NCI-H1048 (cell line): ENCODE measurements around the gene JAK2.
"Not testable (repeated sequence)": the region's sequence is repeated elsewhere in the genome, so short reads cannot be mapped to it uniquely, and the experiment has no call there.

Source experiments
- DNase-seq: peaks from one replicate; lab custom pipeline; 2025; lab: John Stamatoyannopoulos, UW

JAK2 gene

GRCh38 chr9:5041390-5042115 lies 56.5 kb downstream of the JAK2 start:
- no peak for DNase-seq

DNA sequence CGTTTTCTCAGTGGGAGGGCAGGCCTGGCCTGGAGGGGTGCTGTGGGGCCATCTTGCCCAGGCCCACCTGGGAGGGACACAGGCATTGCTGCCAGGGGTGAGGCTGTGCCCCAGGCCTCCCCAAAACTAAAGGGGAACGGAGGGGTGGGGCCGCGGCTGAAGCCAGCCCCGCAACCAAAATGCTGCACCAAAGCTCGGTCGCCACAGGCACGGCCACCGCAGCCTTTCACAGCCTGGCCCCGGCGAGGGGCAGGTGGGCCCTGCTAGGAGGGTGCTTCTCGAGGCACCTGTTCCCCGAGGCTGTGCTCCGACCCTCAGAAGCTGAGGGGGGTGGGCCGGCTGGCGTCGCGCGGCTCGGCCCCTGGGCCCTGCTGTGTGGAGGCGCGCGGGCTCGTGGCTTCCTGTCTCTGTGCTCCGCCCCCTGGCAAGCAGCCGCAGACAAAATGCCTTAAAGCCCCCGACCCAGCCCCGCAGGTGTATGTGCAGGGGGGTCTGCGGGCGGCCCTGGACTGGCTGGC lies 57.6 kb downstream of the JAK2 start:
- DNase-seq, result no peak

DNA sequence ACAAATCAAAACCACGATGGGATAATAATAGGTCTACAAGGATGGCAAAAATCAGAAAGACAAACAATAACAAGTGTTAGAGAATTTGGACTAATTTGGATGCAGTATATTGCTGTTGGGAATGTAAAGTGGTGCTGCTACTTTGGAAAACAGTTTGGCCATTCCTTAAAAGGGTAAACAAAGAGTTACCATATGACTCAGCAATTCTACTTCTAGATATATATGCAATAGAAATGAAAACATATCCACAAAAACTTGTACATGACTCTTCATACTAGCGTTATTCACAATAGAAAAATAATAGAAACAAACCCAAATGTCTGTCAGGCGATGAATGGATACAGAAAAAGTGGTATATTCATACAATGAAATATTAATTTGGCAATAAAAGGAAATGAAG lies 58.3 kb downstream of the JAK2 start:
- no peak for DNase-seq

DNA sequence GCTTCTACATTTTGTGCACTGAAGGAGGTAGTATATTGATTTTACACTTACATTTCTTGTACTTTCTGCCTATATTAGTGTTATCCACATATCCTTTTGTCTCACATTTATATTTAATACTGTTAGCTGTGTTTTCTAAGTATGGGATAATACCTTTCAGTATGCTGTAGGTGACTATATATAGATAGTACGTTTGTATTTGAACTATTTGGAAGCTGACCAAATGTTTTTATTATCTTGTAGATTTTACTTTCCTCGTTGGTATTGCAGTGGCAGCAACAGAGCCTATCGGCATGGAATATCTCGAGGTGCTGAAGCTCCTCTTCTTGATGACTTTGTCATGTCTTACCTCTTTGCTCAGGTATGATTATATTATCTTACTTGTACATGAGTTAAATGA lies 59.1 kb downstream of the JAK2 start:
- DNase-seq, result no peak

- DNase-seq, result no peak
Measured at GRCh38 chr9:5052838-5053237, 67.8 kb downstream of the JAK2 start.

GRCh38 chr9:5062631-5063030 lies 77.6 kb downstream of the JAK2 start:
- no peak for DNase-seq

GRCh38 chr9:5072871-5073270 lies 87.8 kb downstream of the JAK2 start:
- DNase-seq, result no peak

- no peak for DNase-seq
Measured at GRCh38 chr9:5073701-5074100, 88.6 kb downstream of the JAK2 start.

DNA sequence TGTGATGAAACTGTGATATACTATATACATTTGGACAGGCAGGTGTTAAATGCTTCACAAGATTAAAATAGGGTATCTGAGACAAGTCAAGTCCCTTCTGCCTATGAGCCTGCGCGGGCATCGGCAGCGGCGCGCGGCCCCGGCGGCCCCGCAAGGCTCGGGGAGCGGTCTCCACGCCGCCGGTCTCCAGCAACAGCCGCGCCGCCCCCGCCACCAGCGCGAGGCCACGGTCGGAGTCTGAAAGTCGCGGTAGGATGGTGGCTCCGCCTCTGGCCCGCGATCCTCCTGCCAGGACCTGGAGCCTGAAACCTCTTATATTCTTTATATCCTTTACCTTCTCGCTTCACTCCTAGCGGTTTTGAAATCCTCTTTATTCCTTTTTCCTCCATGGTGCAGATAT lies 100.9 kb downstream of the JAK2 start:
- DNase-seq, result no peak

- DNase-seq, result no peak
Measured at GRCh38 chr9:5089737-5090136, 104.7 kb downstream of the JAK2 start.

- no peak for DNase-seq
Measured at GRCh38 chr9:5095795-5096194, 110.7 kb downstream of the JAK2 start.

GRCh38 chr9:5099466-5099865 lies 114.4 kb downstream of the JAK2 start:
- no peak for DNase-seq

DNA sequence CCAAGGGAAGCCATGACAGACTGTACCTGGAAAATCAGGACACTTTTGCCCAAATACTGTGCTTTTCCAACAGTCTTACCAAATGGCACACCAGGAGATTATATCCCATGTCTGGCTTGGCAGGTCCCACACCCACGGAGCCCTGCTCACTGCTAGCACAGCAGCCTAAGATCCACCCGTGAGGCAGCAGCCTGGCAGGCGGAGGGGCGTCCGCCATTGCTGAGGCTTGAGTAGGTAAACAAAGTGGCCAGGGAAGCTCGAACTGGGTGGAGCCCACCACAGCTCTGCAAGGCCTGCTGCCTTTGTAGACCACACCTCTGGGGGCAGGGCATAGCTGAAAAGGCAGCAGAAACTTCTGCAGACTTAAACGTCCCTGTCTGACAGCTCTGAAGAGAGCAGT lies 116.1 kb downstream of the JAK2 start:
- DNase-seq, result not testable (repeated sequence)

DNA sequence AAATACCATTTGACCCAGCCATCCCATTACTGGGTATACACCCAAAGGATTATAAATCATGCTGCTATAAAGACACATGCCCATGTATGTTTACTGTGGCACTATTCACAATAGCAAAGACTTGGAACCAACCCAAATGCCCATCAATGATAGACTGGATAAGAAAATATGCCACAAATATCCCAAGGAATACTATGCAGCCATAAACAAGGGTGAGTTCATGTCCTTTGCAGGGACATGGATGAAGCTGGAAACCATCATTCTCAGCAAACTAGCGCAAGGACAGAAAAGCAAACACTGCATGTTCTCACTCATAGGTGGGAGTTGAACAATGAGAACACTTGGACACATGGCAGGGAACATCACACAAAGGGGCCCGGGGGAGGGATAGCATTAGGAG lies 121.4 kb downstream of the JAK2 start:
- DNase-seq, result not testable (repeated sequence)

DNA sequence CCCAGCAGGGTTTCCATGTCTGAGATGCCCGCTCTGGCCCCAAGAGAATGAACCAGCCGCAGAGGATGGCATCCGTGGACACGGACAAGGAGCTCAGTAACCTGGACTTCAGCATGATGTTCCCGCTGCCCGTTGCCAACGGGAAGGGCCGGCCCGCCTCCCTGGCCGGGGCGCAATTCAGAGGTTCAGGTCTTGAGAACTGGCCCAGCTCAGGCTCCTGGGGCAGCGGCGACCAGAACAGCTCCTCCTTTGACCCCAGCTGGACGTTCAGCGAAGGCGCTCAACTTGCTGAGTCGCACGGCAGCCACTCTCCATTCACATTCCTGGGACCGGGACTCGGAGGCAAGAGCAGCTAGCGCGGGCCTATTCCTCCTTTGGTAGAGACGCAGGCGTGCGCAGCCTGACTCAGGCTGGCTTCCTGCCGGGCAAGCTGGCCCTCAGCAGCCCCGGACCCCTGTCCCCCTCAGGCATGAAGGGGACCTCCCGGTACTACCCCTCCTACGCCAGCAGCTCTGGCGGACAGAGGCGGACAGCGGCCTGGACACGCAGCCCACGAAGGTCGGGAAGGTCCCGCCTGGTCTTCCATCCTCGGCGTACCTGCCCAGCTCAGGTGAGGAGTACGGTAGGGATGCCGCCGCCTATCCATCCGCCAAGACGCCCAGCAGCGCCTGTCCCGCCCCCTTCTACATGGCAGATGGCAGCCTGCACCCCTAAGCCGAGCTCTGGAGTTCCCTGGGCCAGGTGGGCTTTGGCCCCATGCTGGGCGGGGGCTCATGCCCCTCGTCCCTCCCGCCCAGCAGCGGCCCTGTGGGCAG lies 126.0 kb downstream of the JAK2 start:
- DNase-seq, result no peak

- DNase-seq, result no peak
Measured at GRCh38 chr9:5111696-5112095, 126.6 kb downstream of the JAK2 start.

DNA sequence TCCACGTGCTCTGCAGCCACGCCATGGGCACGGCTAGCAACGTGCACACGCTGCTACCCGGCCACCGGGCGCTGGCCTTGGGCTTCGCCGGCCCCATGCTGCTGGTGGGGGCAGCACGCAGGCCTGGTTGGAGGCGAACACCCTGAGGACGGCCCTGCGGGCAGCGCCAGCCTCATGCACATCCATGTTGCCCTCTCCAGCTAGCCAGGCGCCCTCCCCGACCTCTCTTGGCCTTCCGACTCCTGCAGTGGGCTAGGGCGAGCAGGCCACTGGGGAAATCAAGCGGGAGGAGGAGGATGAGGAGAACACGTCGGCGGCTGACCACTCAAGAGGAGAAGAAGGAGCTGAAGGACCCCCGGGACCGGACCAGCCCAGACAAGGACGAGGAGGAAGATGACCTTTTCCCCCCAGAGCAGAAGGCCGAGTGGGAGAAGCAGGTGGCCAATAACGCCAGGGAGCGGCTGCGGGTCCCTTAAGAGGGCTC lies 127.1 kb downstream of the JAK2 start:
- DNase-seq, result no peak

DNA sequence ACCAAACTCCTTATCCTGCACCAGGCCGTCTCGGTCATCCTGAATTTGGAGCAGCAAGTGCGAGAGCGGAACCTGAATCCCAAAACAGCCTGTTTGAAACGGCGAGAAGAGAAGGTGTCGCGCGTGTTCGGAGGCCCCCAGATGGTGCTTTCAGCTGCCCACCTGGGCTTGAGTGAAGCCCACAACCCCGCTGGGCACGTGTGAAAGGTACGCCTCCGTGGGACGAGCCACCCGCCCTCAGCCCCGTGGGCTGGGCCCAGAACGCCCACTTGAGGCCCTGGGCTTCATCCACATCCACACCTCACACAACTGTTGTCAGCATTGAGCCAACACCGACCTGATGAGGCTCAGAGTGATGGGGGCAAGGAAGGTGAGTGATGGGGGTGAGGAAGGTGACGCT lies 127.6 kb downstream of the JAK2 start:
- DNase-seq, result no peak

- DNase-seq, result no peak
Measured at GRCh38 chr9:5113523-5113922, 128.5 kb downstream of the JAK2 start.

DNA sequence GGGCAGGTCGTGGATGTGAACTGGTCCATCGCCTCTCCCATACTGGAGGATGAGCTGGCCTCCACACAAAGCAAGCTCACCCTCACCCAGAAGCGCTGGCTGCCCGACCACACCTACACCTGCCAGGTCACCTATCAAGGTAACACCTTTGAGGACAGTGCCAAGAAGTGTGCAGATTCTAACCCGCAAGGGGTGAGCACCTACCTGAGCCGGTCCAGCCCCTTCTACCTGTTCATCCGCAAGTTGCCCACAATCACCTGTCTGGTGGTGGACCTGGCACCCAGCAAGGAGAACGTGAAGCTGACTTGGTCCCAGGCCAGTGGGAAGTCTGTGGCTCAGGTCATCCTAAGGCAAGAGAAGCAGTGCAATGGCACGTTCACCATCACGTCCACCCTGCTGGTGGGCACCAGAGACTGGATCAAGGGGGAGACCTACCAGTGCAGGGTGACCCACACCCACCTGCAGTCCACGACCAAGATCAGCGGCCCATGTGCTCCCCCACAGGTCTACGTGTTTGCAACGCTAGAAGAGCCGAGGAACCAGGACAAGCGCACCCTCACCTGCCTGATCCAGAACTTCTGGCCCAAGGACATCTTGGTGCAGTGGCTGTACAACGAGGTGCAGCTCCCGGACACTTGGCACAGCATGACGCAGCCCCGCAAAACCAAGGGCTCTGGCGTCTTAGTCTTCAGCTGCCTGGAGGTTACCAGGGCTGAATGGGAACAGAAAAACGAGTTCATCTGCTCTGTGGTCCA lies 129.1 kb downstream of the JAK2 start:
- DNase-seq, result no peak

- DNase-seq, result no peak
Measured at GRCh38 chr9:5122116-5122515, 137.0 kb downstream of the JAK2 start.

- DNase-seq, result no peak
Measured at GRCh38 chr9:5122516-5122915, 137.4 kb downstream of the JAK2 start.
